ENCODE measurements around the gene KCNMB1.

DNA sequence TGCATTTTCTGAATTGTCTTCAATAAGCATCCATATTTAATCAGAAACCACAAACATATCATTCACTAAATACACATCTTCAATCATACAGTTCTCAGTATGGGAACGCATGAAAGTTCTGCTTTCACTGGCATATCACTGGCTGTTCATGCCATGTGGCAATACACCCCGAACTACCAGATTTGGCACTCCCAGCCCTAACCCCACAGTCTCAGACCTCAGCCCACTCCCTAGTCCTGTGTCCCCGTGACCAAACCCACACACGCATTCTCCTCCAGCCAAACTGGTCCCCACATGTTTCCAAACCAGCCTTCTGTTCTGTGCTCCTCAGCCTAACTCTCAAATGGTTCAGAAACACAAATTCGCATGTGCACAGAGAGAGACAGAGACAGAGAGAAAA, 20.6 kb downstream of the KCNMB1 start:
- TF ChIP-seq, protein P1, sequence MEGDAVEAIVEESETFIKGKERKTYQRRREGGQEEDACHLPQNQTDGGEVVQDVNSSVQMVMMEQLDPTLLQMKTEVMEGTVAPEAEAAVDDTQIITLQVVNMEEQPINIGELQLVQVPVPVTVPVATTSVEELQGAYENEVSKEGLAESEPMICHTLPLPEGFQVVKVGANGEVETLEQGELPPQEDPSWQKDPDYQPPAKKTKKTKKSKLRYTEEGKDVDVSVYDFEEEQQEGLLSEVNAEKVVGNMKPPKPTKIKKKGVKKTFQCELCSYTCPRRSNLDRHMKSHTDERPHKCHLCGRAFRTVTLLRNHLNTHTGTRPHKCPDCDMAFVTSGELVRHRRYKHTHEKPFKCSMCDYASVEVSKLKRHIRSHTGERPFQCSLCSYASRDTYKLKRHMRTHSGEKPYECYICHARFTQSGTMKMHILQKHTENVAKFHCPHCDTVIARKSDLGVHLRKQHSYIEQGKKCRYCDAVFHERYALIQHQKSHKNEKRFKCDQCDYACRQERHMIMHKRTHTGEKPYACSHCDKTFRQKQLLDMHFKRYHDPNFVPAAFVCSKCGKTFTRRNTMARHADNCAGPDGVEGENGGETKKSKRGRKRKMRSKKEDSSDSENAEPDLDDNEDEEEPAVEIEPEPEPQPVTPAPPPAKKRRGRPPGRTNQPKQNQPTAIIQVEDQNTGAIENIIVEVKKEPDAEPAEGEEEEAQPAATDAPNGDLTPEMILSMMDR (IDR thresholded peaks at IDR 0.05 in 4 of 5, conservative IDR thresholded peaks at IDR 0.05 in 1 of 5): no peak
- TF ChIP-seq POLR2A (IDR thresholded peaks at IDR 0.05): no peak
